CD4-positive, alpha-beta T cell treated with Interleukin-17A for 1 hour (primary cell): ENCODE data around the gene NT5DC3.

Source experiments
- DNase-seq: peaks from one replicate; pipeline ENCODE4 v3.0.0-alpha.2; 2020

The NT5DC3 gene

GRCh38 chr12:103742349-103742932 is 98.6 kb downstream of the NT5DC3 start:
- no peak for DNase-seq

DNA sequence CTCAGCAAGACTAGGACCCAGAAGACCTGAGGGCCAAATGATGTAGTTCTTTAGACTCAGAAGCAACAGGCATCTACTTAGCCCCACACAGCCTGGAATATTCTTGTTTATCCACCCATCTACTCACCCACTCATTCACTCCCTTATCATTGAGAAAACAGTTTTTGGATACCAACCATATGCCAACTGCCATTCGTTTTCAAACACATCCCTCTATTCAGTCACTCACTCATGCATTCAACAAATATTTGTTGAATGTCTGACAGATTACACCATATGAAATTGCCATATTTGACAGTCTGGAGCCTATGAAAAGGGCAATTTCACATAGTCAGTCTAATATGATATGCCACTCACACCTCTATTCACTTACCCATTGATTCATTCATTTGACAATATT is 103.2 kb downstream of the NT5DC3 start:
- DNase-seq: no peak

- DNase-seq: no peak
These were observed 104.5 kb downstream of the NT5DC3 start for GRCh38 chr12:103736572-103736971.

DNA sequence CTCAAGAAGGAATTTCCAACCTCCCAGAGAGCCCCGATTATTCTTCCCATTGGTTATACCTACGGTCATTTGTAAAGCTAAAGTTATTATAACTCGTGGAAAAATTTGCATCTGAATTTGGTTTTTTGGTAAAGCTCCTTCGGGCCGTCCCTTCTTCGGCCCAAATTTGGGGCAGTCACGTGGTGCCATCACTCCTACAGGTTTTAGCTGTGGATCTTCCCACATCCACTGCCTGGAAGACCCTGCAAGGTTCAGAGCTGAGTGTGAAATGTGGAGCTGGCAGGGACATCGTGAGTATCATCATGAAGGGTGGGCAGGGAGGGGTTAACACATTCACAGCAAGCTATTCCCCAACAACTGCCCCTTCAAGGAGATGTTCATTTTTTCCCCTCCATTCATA is 105.7 kb downstream of the NT5DC3 start:
- no peak for DNase-seq

DNA sequence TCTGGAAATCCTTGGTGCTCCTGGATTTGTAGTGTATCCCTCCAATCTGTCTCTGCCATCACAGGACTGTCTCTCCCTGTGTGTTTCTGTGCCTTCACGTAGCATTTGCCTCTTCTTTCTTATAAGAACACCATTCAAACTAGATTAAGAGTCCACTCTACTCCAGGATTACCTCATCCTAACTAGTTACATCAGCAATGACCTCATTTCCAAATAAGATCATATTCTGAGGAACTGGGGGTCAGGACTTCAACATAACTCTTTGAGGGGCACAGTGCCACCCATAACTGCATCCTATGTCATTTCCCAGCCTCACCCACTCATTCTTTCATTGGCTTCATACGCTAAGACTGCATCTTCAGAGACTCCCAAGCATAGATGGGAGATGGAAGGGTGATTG is 106.2 kb downstream of the NT5DC3 start:
- no peak for DNase-seq

- no peak for DNase-seq
These were observed 109.5 kb downstream of the NT5DC3 start for GRCh38 chr12:103731539-103731938.

GRCh38 chr12:103729499-103729898 is 111.5 kb downstream of the NT5DC3 start:
- no peak for DNase-seq

- no peak for DNase-seq
These were observed 112.7 kb downstream of the NT5DC3 start for GRCh38 chr12:103728323-103728722.

DNA sequence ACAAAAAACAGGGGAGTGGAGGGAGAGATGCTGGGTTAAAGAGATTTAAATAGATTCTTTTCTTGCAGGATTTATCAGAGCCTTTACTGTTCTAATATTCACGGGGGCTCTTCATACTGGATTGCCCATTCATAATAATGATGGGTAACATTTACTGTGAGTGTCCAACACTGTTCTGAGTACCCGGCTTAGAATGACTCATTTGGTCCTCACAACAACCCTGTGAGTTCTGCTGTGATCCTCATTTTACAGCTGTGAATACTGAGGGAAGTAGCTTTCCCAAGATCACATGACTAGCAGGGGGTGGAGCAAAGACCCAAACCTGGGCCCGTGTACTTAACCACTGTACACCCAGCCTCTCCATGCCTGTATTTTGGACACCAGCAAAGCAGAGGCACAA is 113.4 kb downstream of the NT5DC3 start:
- no peak for DNase-seq

- no peak for DNase-seq
These were observed 115.6 kb downstream of the NT5DC3 start for GRCh38 chr12:103725398-103725797.
